K562 (cell line): Measurements from ENCODE around the gene NTN3. TPM values are rescaled to one million over a fixed set of nuclear protein-coding genes. Genes with fewer than 3 reads are reported as not detected.
A peak's percentile ranks its signal among the peaks of the same experiment; 100 is the strongest.

Experiments used
- AFF1 ChIP-seq, 2 experiments: fragments of 450-650 bp; IDR thresholded peaks; 2 replicates each; pipeline ENCODE4 v1.6.1; 2018; ENCODE audit warnings: mild to moderate bottlenecking in 2 of 2, low read depth in 1 of 2; ENCODE audit not compliant: partially characterized antibody in 2 of 2
- CCNT2 ChIP-seq: IDR thresholded peaks from 2 replicates; pipeline ENCODE4 v1.6.1; 2011; ENCODE audit warnings: borderline replicate concordance, low read depth, mild to moderate bottlenecking, moderate library complexity, mixed read lengths, low read length; ENCODE audit not compliant: insufficient read length; ENCODE audit errors: extremely low read depth
- CHD2 ChIP-seq: IDR thresholded peaks from 2 replicates; pipeline ENCODE4 v1.6.1; 2011; ENCODE audit warnings: low read depth, low read length
- CREM ChIP-seq: IDR thresholded peaks from 2 replicates; pipeline ENCODE4 v1.6.1; 2014; ENCODE audit warnings: antibody characterized with exemption, low read depth
- CTBP1 ChIP-seq: fragments of 450-650 bp; IDR thresholded peaks from 2 replicates; pipeline ENCODE4 v1.6.1; 2016; ENCODE audit warnings: borderline replicate concordance
- ELF1 ChIP-seq: fragments of 200-800 bp; sonication (Bioruptor generic); IDR thresholded peaks from 2 replicates; pipeline ENCODE4 v1.6.1; 2016; ENCODE audit warnings: missing genetic modification characterization, missing compliant biosample characterization
- ERF ChIP-seq: fragments of 450-650 bp; formaldehyde crosslinking; IDR thresholded peaks from 2 replicates; pipeline ENCODE4 v1.4.0; 2020; ENCODE audit warnings: mild to moderate bottlenecking, mixed read lengths
- FOXM1 ChIP-seq, 2 experiments: fragments of 450-650 bp in 1 of 2; sonication (generic) in 1 of 2; formaldehyde crosslinking in 1 of 2; IDR thresholded peaks; 2 replicates each; pipeline versions ENCODE4 v1.6.1 to v1.9.0; 2017 to 2022; ENCODE audit warnings: low read depth in 2 of 2, mild to moderate bottlenecking in 2 of 2, missing genetic modification reagents in 1 of 2, moderate library complexity in 1 of 2
- IRF2 ChIP-seq: sonication (generic); formaldehyde crosslinking; IDR thresholded peaks from 2 replicates; pipeline ENCODE4 v1.8.1; 2022; ENCODE audit warnings: mild to moderate bottlenecking, missing genetic modification reagents
- MNT ChIP-seq, 2 experiments: fragments of 450-650 bp; conservative IDR thresholded peaks; 2 replicates each; pipeline ENCODE4 v1.6.1; 2017; ENCODE audit warnings: mild to moderate bottlenecking in 2 of 2, moderate library complexity in 2 of 2
- MYC ChIP-seq, 2 experiments: fragments of 250-450 bp in 1 of 2; sonication (Bioruptor Pico) in 1 of 2; IDR thresholded peaks; 2 replicates each; pipeline versions ENCODE4 v1.5.1 to v1.6.1; 2012 to 2021; ENCODE audit warnings: low read depth in 2 of 2, borderline replicate concordance in 1 of 2, improper control_type of control experiment in 1 of 2, low read length in 1 of 2, mild to moderate bottlenecking in 1 of 2, moderate library complexity in 1 of 2
- PHF20 ChIP-seq: fragments of 450-650 bp; IDR thresholded peaks from 2 replicates; pipeline ENCODE4 v1.6.1; 2018; ENCODE audit not compliant: partially characterized antibody
- POLR2G ChIP-seq: fragments of 200-400 bp; formaldehyde crosslinking; IDR thresholded peaks from 2 replicates; pipeline ENCODE4 v1.6.1; 2017; ENCODE audit warnings: low read depth, mild to moderate bottlenecking, antibody characterized with exemption, low read length, moderate library complexity
- RBBP5 ChIP-seq: fragments of 200-600 bp; sonication (generic); IDR thresholded peaks from 2 replicates; pipeline ENCODE4 v1.6.1; 2012; ENCODE audit warnings: borderline replicate concordance, mild to moderate bottlenecking, low read length, control low read depth, inconsistent platforms; ENCODE audit not compliant: insufficient read depth, poor library complexity, severe bottlenecking
- TAF1 ChIP-seq: IDR thresholded peaks from 2 replicates; pipeline ENCODE4 v1.6.1; 2011; ENCODE audit warnings: mild to moderate bottlenecking, low read length, moderate library complexity; ENCODE audit not compliant: insufficient read depth, control insufficient read depth, severe bottlenecking; ENCODE audit errors: extremely low read depth
- ZNF133 ChIP-seq: fragments of 250-450 bp; sonication (Bioruptor Pico); IDR thresholded peaks from 2 replicates; pipeline ENCODE4 v1.4.0; 2020; ENCODE audit warnings: mild to moderate bottlenecking
- ZNF143 ChIP-seq: sonication (generic); formaldehyde crosslinking; IDR thresholded peaks from 2 replicates; pipeline ENCODE4 v1.9.0; 2022; ENCODE audit warnings: mild to moderate bottlenecking, missing genetic modification reagents
- ZNF395 ChIP-seq: fragments of 200-800 bp; sonication (Bioruptor generic); IDR thresholded peaks from 2 replicates; pipeline ENCODE4 v1.6.1; 2017; ENCODE audit warnings: missing genetic modification characterization, missing compliant biosample characterization
- ZNF778 ChIP-seq: fragments of 450-650 bp; formaldehyde crosslinking; IDR thresholded peaks from 2 replicates; pipeline ENCODE4 v1.4.0; 2020; ENCODE audit warnings: mild to moderate bottlenecking, moderate library complexity
- polyA plus RNA-seq, 8 experiments: library from polyadenylated mRNA; depleted of rRNA in 4 of 8; stranded (reverse) in 5 of 8; unstranded in 3 of 8; fragments of >200 nt; fragmentation: Nextera tagmentation in 2 of 8; fragmentation: Illumina TruSeq in 1 of 8; extraction: Ambion mirVana in 2 of 8; extraction: Trizol in 1 of 8; gene quantifications; 2 replicates each; pipeline versions ENCODE4 v1.2.1 to v1.2.3, GENCODE V29; 2011 to 2014; ENCODE audit warnings: inconsistent platforms in 1 of 8, missing spikeins in 1 of 8
- total RNA-seq, 7 experiments: library from RNA; depleted of rRNA in 6 of 7; stranded (reverse); fragments of >200 nt in 6 of 7; fragmentation: Illumina TruSeq in 2 of 7; extraction: Trizol in 2 of 7; gene quantifications; 2 replicates each; pipeline versions ENCODE4 v1.2.1 to v1.2.3, GENCODE V29; 2011 to 2021; ENCODE audit warnings: low replicate concordance in 1 of 7

Gene NTN3
- total and polyA plus RNA-seq, 9 of the 15 experiments (the other 6 are each of a cell fraction or from before 2014, with no cell fraction given): not detected

- TF ChIP-seq MNT (conservative IDR thresholded peaks at IDR 0.05) (peak in 1 of 2 experiments; percentile 79), ELF1 (tag) (peak; percentile 24; the same call in 1 of the 2 replicates), ZNF395 (peak; percentile 65; the same call in 1 of the 2 replicates), ZNF143 (CRISPR knock-in tag) (0 out of 2 replicates have a peak, but pooled peaks have one; percentile 10), ZNF133 (CRISPR knock-in tag) (no peak), ERF (CRISPR knock-in tag) (peak; percentile 72; the same call in 1 of the 2 replicates), CHD2 (peak; percentile 73), CCNT2 (peak; percentile 79), POLR2G (peak; percentile 90), RBBP5 (peak; percentile 15), FOXM1 (IDR thresholded peaks at IDR 0.05; ENCODE audit: low read depth) (peak; percentile 100), FOXM1 (CRISPR knock-in tag; IDR thresholded peaks at IDR 0.05; ENCODE audit: low read depth) (peak; percentile 100), CTBP1 (peak; percentile 86), MYC (IDR thresholded peaks at IDR 0.05; ENCODE audit: low read depth, low read length) (peak; percentile 70), MYC (CRISPR knock-in tag; IDR thresholded peaks at IDR 0.05; ENCODE audit: borderline replicate concordance, low read depth) (peak; percentile 5; the same call in 1 of the 2 replicates), ZNF778 (CRISPR knock-in tag) (no peak), PHF20 (peak; percentile 21), AFF1 (IDR thresholded peaks at IDR 0.05; ENCODE audit: low read depth in 1 of 2, partially characterized antibody in 2 of 2) (no peak), TAF1 (peak; percentile 35), CREM (peak; percentile 42), IRF2 (CRISPR knock-in tag) (no peak)
Observed at GRCh38 chr16:2429034-2429770, 41.9 kb upstream of the NTN3 start, which contains the start of gene CCNF (continued).
